ENCODE results near the gene GTF3C5.

GTF3C5 gene

GRCh38 chr9:133103183-133103986 is 72.6 kb downstream of the GTF3C5 start:
- peaks cover 68 to 100% (median 90%) of the 10 kb centered on the region in 3 donors for H3K36me3 ChIP-seq
- intact Hi-C loops (cut with DNase I; ENCODE audit: low total_unique reads), result loop anchor here (2.0 kb wide), 1 partner anchor 41 kb away; no protein-coding TSS in a partner anchor

GRCh38 chr9:133103987-133104505 is 73.2 kb downstream of the GTF3C5 start:
- H3K4me1 ChIP-seq, result no peaks in the 10 kb centered on the region
- H3K36me3 ChIP-seq, result peaks cover 68 to 100% (median 90%) of the 10 kb centered on the region in 3 donors
- peak in 1 of 2 donors; percentile 64 for DNase-seq
- no peak overlapping the region for H3K4me3 ChIP-seq
- TF ChIP-seq CTCF (IDR thresholded peaks at IDR 0.05), result no peak
- H3K27ac ChIP-seq, result no peak overlapping the region
- no peaks in the 10 kb centered on the region for H3K9me3 ChIP-seq
- intact Hi-C loops (cut with DNase I; ENCODE audit: low total_unique reads), result loop anchor here (2.0 kb wide), 1 partner anchor 41 kb away; no protein-coding TSS in a partner anchor
- no peaks in the 10 kb centered on the region for H3K27me3 ChIP-seq

More at GRCh38 chr9:133103183-133103986, 72.6 kb downstream of the GTF3C5 start:
- no peak overlapping the region for H3K27ac ChIP-seq
- H3K4me1 ChIP-seq, result no peaks in the 10 kb centered on the region
- DNase-seq, result peak; percentile 57 to 78
- peak; percentile 97 for TF ChIP-seq CTCF (IDR thresholded peaks at IDR 0.05)
- H3K4me3 ChIP-seq, result no peak overlapping the region
- H3K9me3 ChIP-seq, result no peaks in the 10 kb centered on the region
- H3K27me3 ChIP-seq, result no peaks in the 10 kb centered on the region

- intact Hi-C loops (cut with DNase I; ENCODE audit: low total_unique reads), result no loop called here
- peak; percentile 13 to 44 for DNase-seq
Observed at GRCh38 chr9:133104718-133105460, 74.1 kb downstream of the GTF3C5 start.

GRCh38 chr9:133105461-133105770 is 74.6 kb downstream of the GTF3C5 start:
- peak; percentile 5 to 52 for DNase-seq

More at GRCh38 chr9:133104718-133105460, 74.1 kb downstream of the GTF3C5 start:
- no peak for TF ChIP-seq CTCF (IDR thresholded peaks at IDR 0.05)
- no peaks in the 10 kb centered on the region for H3K4me1 ChIP-seq
- no peak overlapping the region for H3K27ac ChIP-seq
- H3K4me3 ChIP-seq, result no peak overlapping the region
- no peaks in the 10 kb centered on the region for H3K27me3 ChIP-seq
- H3K9me3 ChIP-seq, result no peaks in the 10 kb centered on the region
- H3K36me3 ChIP-seq, result peaks cover 71 to 100% (median 92%) of the 10 kb centered on the region in 3 donors

More at GRCh38 chr9:133105461-133105770, 74.6 kb downstream of the GTF3C5 start:
- H3K9me3 ChIP-seq, result no peaks in the 10 kb centered on the region
- no peaks in the 10 kb centered on the region for H3K4me1 ChIP-seq
- H3K27ac ChIP-seq, result no peak overlapping the region
- TF ChIP-seq CTCF (IDR thresholded peaks at IDR 0.05), result no peak
- intact Hi-C loops (cut with DNase I; ENCODE audit: low total_unique reads), result no loop called here
- H3K36me3 ChIP-seq, result peaks cover 70 to 100% (median 91%) of the 10 kb centered on the region in 3 donors
- no peaks in the 10 kb centered on the region for H3K27me3 ChIP-seq
- H3K4me3 ChIP-seq, result no peak overlapping the region

All from tibial artery (tissue), 4 donors.